GM21723 (cell line): Measurements from ENCODE around the gene TNC.

Source experiments
- ATAC-seq: cut with Tn5 transposase; IDR thresholded peaks from one replicate; pipeline ENCODE4 v1.9.1; 2021; ENCODE audit warnings: mild to moderate bottlenecking, moderate library complexity; ENCODE audit not compliant: unreplicated experiment

The TNC gene

DNA sequence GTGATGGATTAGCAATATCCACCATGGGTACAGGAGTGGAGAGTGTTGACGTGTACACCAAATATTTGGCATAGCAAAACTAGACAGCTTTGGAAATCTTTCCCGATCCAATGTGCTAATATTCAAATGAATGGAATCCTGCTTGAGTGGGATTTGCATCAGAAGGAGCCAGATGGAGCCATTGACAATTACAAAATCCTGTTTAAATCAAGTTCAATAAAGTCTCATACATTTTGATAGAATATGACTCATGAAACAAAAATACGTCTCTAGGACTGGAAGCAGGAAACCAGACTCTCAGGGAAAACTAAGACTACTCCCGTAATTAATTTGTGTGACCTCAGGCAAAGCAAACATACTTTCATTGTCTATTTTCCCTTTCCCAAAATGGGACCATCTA, 13.0 kb downstream of the TNC start:
- ATAC-seq: no peak

- ATAC-seq: no peak
Measured at GRCh38 chr9:115103746-115104477, 14.0 kb downstream of the TNC start.

DNA sequence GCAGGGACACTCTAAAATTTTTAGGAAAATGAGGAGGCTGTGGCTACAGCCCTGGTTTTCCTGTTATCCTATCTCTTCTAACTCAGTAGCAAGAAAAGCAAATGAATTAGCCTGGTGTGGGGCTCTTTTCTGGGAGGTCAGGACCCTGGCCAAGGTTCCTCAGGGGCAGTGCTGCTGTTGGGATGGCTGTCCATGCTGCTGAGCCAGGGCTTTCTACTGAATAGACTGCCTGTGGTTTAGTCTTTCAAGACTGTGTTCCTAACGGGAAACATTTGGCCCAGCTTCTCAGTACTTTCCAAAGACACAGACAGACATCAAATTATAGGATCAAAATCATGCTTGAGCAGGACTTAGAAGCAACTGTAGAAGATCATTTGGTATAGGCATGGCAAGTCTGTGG, 18.1 kb downstream of the TNC start:
- no peak for ATAC-seq

DNA sequence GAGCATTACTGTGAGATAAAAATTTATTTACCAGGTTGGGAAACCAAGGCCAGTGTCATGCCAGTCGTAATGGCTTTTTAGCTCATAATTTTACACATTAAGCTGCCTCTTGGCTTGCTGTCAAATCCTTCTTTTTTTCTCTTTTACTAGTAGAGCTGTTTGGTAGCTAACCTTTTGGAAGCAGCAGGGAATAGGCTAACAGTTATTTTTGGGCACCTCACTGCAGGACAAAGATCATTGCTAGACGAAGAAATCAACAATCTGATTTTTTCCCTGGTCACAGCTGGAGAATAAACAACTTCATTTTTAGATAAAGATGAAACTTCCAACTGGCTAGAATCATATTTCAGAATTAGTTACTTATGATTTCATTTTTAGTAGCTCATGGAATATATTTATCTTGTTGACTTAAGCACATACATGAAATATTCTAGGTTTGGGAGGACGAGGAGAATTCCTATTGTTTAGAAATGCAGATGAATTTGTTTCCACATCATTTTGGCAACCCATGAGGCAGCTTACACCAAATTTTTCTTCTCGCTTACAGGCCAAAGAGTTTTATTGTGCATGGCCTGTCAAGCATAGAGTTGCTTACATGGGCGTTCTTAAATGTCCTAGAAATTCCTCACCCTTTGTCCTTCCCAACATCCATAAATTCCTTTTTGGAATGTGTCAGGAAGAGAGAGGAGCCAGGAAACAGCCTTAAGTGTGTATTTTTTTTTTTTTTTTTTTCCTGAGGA, 19.6 kb downstream of the TNC start:
- no peak for ATAC-seq

DNA sequence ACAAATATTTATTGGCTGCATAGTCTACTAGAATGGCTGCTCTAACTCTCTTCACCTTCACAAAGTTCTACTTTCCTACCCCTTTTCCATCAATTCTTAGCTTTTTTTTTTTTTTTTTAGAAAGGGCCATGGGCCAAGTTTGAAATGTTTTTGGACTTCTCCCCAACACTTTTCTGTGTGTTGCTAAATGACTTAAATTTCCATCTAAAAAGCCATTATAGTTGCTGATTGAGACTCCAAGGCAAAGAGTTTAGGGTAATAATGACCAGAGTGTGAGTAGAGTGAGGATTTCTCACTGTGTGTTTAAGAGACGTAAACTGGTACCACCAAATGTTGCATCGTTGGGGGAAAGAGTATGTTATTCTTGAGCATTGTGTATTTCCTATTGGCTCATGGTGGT, 24.4 kb downstream of the TNC start:
- ATAC-seq: no peak

- ATAC-seq: no peak
Measured at GRCh38 chr9:115090486-115090885, 27.5 kb downstream of the TNC start.

GRCh38 chr9:115088860-115089259, 29.1 kb downstream of the TNC start:
- ATAC-seq: no peak

- no peak for ATAC-seq
Measured at GRCh38 chr9:115086886-115087285, 31.1 kb downstream of the TNC start.

- no peak for ATAC-seq
Measured at GRCh38 chr9:115086461-115086860, 31.5 kb downstream of the TNC start.

DNA sequence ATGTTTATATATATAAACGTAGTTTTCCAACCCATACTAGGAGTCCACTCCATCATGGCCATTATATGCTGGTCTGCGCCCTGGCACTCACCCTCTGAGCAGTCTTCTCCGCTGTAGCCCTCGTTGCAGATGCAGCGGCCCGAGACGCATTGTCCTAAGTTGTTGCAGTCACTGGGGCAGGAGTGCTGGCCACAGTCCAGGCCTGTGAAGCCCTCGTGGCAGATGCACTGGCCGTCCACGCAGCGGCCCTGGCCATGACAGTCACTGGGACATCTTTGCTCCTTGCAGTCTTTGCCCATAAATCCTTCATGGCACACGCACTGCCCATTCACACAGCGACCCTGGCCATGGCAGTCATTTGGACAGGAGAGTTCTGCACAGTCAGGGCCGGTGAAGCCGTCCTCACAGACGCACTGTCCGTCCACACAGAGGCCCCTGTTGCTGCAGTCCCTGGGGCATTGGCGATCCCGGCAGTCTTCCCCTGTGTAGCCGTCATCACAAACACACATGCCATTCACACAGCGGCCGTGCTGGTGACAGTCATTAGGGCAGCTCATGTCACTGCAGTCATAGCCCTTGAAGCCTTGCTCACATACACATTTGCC, 32.1 kb downstream of the TNC start:
- no peak for ATAC-seq

GRCh38 chr9:115084709-115085108, 33.2 kb downstream of the TNC start:
- ATAC-seq: no peak

- ATAC-seq: no peak
Measured at GRCh38 chr9:115084157-115084556, 33.8 kb downstream of the TNC start.

GRCh38 chr9:115080242-115080641, 37.7 kb downstream of the TNC start:
- ATAC-seq: no peak

- ATAC-seq: no peak
Measured at GRCh38 chr9:115079156-115079555, 38.8 kb downstream of the TNC start.

DNA sequence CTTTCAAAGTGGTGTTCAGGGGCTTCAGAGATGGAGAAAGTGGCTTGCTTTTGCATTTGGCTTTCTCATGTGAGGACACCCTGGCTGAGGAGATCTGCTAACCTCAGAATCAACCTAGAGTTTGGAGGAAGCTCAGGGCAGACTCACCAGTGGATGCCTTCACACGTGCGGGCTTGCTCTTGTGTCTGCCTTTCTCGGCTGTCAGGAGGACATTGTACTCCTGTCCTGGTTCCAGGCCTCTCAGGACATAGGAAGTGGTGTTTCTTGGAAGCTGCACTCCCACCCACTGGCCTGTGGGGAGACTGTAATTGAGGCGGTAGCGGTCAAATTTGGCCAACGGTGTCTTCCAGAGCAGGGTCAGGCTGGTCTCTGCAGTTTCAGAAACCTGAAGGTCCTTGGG, 44.5 kb downstream of the TNC start:
- ATAC-seq: no peak

- no peak for ATAC-seq
Measured at GRCh38 chr9:115071176-115071575, 46.8 kb downstream of the TNC start.

DNA sequence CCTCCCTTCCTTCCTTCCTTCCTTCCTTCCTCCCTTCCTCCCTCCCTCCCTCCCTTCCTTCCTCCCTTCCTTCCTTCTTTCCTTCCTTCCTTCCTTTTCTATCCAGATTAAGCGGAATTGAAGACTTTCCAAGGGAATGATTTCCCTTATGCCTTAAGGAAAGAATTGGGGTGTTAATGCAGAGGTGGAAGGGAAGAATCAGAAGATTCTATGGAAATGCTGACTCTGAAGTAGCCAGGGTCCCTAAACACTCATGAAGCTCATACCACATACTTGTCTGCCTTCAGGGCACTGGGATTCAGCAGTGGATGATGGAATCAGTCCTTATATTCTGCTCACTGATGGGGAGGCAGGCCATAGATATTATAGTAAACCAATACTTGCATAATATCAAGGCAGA, 48.2 kb downstream of the TNC start:
- ATAC-seq: no peak

GRCh38 chr9:115069302-115069701, 48.7 kb downstream of the TNC start:
- no peak for ATAC-seq

- no peak for ATAC-seq
Measured at GRCh38 chr9:115068031-115068430, 49.9 kb downstream of the TNC start.

GRCh38 chr9:115063058-115063845, 54.7 kb downstream of the TNC start:
- ATAC-seq: no peak

DNA sequence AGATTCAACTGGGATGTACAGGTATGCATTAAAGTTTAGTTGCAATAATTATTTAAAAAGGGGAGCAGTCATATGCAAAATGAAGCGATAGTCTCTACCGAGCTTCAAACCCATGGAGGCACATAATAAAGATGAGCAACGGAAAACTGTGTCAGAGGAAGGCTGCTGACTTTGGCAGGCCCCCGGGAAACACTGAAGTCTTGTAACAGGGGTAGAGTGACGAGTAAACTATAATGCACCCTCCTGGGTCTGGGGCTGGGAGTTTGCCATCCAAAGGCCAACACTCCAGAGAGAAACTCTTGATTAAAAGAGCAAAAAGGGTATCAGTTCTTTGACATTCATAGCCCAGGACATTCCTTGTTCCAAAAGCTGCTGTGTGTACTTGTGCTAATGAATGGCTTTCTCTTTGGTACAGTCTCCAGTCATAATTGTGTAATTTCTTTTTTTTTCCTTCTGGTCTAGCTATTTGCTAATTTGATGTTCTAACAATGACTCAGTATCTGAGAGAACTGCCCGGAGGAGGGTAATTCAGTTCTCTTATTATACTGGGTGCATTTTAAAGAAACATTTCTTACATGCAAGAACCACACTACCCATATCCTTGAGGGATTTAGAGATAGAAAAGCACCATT, 59.2 kb downstream of the TNC start:
- no peak for ATAC-seq
